HCT116 (cell line): Measurements from ENCODE around the gene INO80C.

Source experiments
- CTCF ChIP-seq, 3 experiments: fragments of 200-600 bp in 1 of 3; sonication (generic) in 1 of 3; IDR thresholded peaks in 2 of 3; conservative IDR thresholded peaks in 1 of 3; 2 replicates each; pipeline ENCODE4 v1.5.1; 2012 to 2017; ENCODE audit warnings: low read depth in 2 of 3, low read length in 2 of 3, antibody characterized with exemption in 1 of 3, borderline replicate concordance in 1 of 3, control low read depth in 1 of 3, mild to moderate bottlenecking in 1 of 3, mixed read lengths in 1 of 3, mixed run types in 1 of 3, moderate library complexity in 1 of 3; ENCODE audit not compliant: insufficient read depth in 1 of 3
- EZH2 ChIP-seq: fragments of 200-600 bp; sonication (generic); IDR thresholded peaks from 2 replicates; pipeline ENCODE4 v1.6.1; 2017; ENCODE audit warnings: antibody characterized with exemption, mixed run types
- FOSL1 ChIP-seq: IDR thresholded peaks from 2 replicates; pipeline ENCODE4 v1.6.1; 2012; ENCODE audit warnings: low read depth
- POLR2A ChIP-seq: IDR thresholded peaks from 2 replicates; pipeline ENCODE4 v1.7.0; 2011; ENCODE audit warnings: borderline replicate concordance; ENCODE audit not compliant: insufficient read depth, insufficient read length; ENCODE audit errors: extremely low read depth
- POLR2AphosphoS5 ChIP-seq: IDR thresholded peaks from 2 replicates; pipeline ENCODE4 v1.6.1; 2011; ENCODE audit warnings: mild to moderate bottlenecking, low read depth, low read length, moderate library complexity
- RAD21 ChIP-seq: IDR thresholded peaks from 2 replicates; pipeline ENCODE4 v1.6.1; 2012; ENCODE audit warnings: low read depth, mild to moderate bottlenecking
- REST ChIP-seq: IDR thresholded peaks from 2 replicates; pipeline ENCODE4 v1.6.1; 2012; ENCODE audit warnings: low read depth
- SIN3A ChIP-seq: IDR thresholded peaks from 2 replicates; pipeline ENCODE4 v1.6.1; 2012; ENCODE audit warnings: low read depth
- YY1 ChIP-seq: IDR thresholded peaks from 2 replicates; pipeline ENCODE4 v1.6.1; 2011; ENCODE audit warnings: low read length, low read depth, moderate library complexity, mild to moderate bottlenecking; ENCODE audit not compliant: insufficient replicate concordance; ENCODE audit errors: extremely low read depth
- ZBTB33 ChIP-seq: IDR thresholded peaks from 2 replicates; pipeline ENCODE4 v1.6.1; 2011; ENCODE audit warnings: mild to moderate bottlenecking, low read length, moderate library complexity; ENCODE audit not compliant: insufficient replicate concordance; ENCODE audit errors: extremely low read depth

- TF ChIP-seq YY1 (no peak), POLR2A (no peak), CTCF (IDR thresholded peaks at IDR 0.05 in 2 of 3, conservative IDR thresholded peaks at IDR 0.05 in 1 of 3; ENCODE audit: borderline replicate concordance in 1 of 3, insufficient read depth in 1 of 3, low read depth in 2 of 3, low read length in 2 of 3) (no peak), RAD21 (peak; percentile 18; the same call in 1 of the 2 replicates), POLR2AphosphoS5 (no peak; the same call in 1 of the 2 replicates), EZH2 (no peak), REST (no peak), SIN3A (no peak), FOSL1 (peak; percentile 50; the same call in 1 of the 2 replicates), ZBTB33 (no peak)
Observed at GRCh38 chr18:35513181-35513936, 15.6 kb upstream of the INO80C start.
